HG02798 (cell line): ENCODE measurements around the gene TOE1.

Experiments used
- ATAC-seq: cut with Tn5 transposase; IDR thresholded peaks from one replicate; pipeline ENCODE4 v1.9.1; 2021; ENCODE audit warnings: mild to moderate bottlenecking; ENCODE audit not compliant: unreplicated experiment, poor library complexity

TOE1 gene

GRCh38 chr1:45325851-45326506 lies 14.0 kb upstream of the TOE1 start:
- ATAC-seq, result no peak

- no peak for ATAC-seq
Measured at GRCh38 chr1:45326627-45327623, 13.0 kb upstream of the TOE1 start, which contains the start of gene HPDL. HPDL (plus strand) TSS chr1:45326895; CDS start chr1:45327149, 254 bp downstream.

GRCh38 chr1:45327644-45328515 lies 12.1 kb upstream of the TOE1 start:
- no peak for ATAC-seq

- ATAC-seq, result no peak
Measured at GRCh38 chr1:45328680-45329079, 11.3 kb upstream of the TOE1 start.

GRCh38 chr1:45329445-45329844 lies 10.5 kb upstream of the TOE1 start:
- ATAC-seq, result no peak

- ATAC-seq, result no peak
Measured at GRCh38 chr1:45331436-45332345, 8.3 kb upstream of the TOE1 start.

- no peak for ATAC-seq
Measured at GRCh38 chr1:45332346-45332720, 7.6 kb upstream of the TOE1 start.

- no peak for ATAC-seq
Measured at GRCh38 chr1:45334308-45335245, 5.4 kb upstream of the TOE1 start.

GRCh38 chr1:45335855-45336324 lies 4.1 kb upstream of the TOE1 start:
- ATAC-seq, result no peak

- ATAC-seq, result no peak
Measured at GRCh38 chr1:45337630-45338325, 2.2 kb upstream of the TOE1 start.

- ATAC-seq, result no peak
Measured at GRCh38 chr1:45340816-45341466, 971 bp downstream of the TOE1 start.

GRCh38 chr1:45344499-45344898 lies 4.5 kb downstream of the TOE1 start:
- no peak for ATAC-seq

GRCh38 chr1:45345014-45345413 lies 5.0 kb downstream of the TOE1 start:
- ATAC-seq, result no peak

- ATAC-seq, result no peak
Measured at GRCh38 chr1:45346473-45346872, 6.5 kb downstream of the TOE1 start.

- no peak for ATAC-seq
Measured at GRCh38 chr1:45348020-45348419, 8.1 kb downstream of the TOE1 start.

GRCh38 chr1:45348609-45348965 lies 8.6 kb downstream of the TOE1 start:
- ATAC-seq, result no peak

GRCh38 chr1:45348966-45349677 lies 9.2 kb downstream of the TOE1 start:
- ATAC-seq, result no peak
